K562 (cell line): ENCODE data around the gene MYLK3. TPM values are rescaled to one million over a fixed set of nuclear protein-coding genes. Genes with fewer than 3 reads are reported as not detected.

ENCODE experiments used
- NEUROD1 ChIP-seq: fragments of 150-350 bp; IDR thresholded peaks from 2 replicates; pipeline ENCODE4 v1.6.1; 2014; ENCODE audit warnings: borderline replicate concordance, low read length, low read depth; ENCODE audit not compliant: partially characterized antibody
- NFXL1 ChIP-seq: fragments of 450-650 bp; formaldehyde crosslinking; IDR thresholded peaks from 2 replicates; pipeline ENCODE4 v1.4.0; 2021; ENCODE audit warnings: mild to moderate bottlenecking
- NKRF ChIP-seq: fragments of 450-650 bp; IDR thresholded peaks from 2 replicates; pipeline ENCODE4 v1.6.1; 2016; ENCODE audit warnings: borderline replicate concordance
- PML ChIP-seq: IDR thresholded peaks from 2 replicates; pipeline ENCODE4 v1.6.1; 2012; ENCODE audit warnings: low read length, inconsistent platforms
- PPARD ChIP-seq: fragments of 250-450 bp; sonication (Bioruptor Pico); IDR thresholded peaks from 2 replicates; pipeline ENCODE4 v1.8.0; 2022; ENCODE audit warnings: inconsistent platforms, mild to moderate bottlenecking, moderate library complexity
- RBM25 ChIP-seq: fragments of 200-400 bp; formaldehyde crosslinking; IDR thresholded peaks from 2 replicates; pipeline ENCODE4 v1.6.1; 2018; ENCODE audit warnings: low read length, low read depth, moderate library complexity; ENCODE audit not compliant: severe bottlenecking
- RFX5 ChIP-seq: IDR thresholded peaks from 2 replicates; pipeline ENCODE4 v1.6.1; 2011; ENCODE audit warnings: low read depth, mild to moderate bottlenecking, improper control_type of control experiment, low read length
- TEAD1 ChIP-seq, 2 experiments: fragments of 450-650 bp in 1 of 2; sonication (generic) in 1 of 2; formaldehyde crosslinking; IDR thresholded peaks; 2 replicates each; pipeline versions ENCODE4 v1.4.0 to v1.8.0; 2020 to 2022; ENCODE audit warnings: mild to moderate bottlenecking in 2 of 2, missing genetic modification reagents in 1 of 2
- ZFX ChIP-seq: sonication (generic); formaldehyde crosslinking; IDR thresholded peaks from 2 replicates; pipeline ENCODE4 v1.8.0; 2022; ENCODE audit warnings: mild to moderate bottlenecking, missing genetic modification reagents, moderate library complexity
- ZNF764 ChIP-seq: fragments of 250-450 bp; sonication (Bioruptor Pico); IDR thresholded peaks from 2 replicates; pipeline ENCODE4 v1.4.0; 2020; ENCODE audit warnings: low read depth, mild to moderate bottlenecking, moderate library complexity
- polyA plus RNA-seq, 8 experiments: library from polyadenylated mRNA; depleted of rRNA in 4 of 8; stranded (reverse) in 5 of 8; unstranded in 3 of 8; fragments of >200 nt; fragmentation: Nextera tagmentation in 2 of 8; fragmentation: Illumina TruSeq in 1 of 8; extraction: Ambion mirVana in 2 of 8; extraction: Trizol in 1 of 8; gene quantifications; 2 replicates each; pipeline versions ENCODE4 v1.2.1 to v1.2.3, GENCODE V29; 2011 to 2014; ENCODE audit warnings: inconsistent platforms in 1 of 8, missing spikeins in 1 of 8
- total RNA-seq, 7 experiments: library from RNA; depleted of rRNA in 6 of 7; stranded (reverse); fragments of >200 nt in 6 of 7; fragmentation: Illumina TruSeq in 2 of 7; extraction: Trizol in 2 of 7; gene quantifications; 2 replicates each; pipeline versions ENCODE4 v1.2.1 to v1.2.3, GENCODE V29; 2011 to 2021; ENCODE audit warnings: low replicate concordance in 1 of 7
- TF ChIP-seq, protein P1 (sequence below): IDR thresholded peaks from 2 replicates; pipeline ENCODE4 v1.6.1; 2012; ENCODE audit warnings: low read depth, low read length, improper control_type of control experiment, borderline replicate concordance
- TF ChIP-seq, protein P2 (sequence below): sonication (generic); formaldehyde crosslinking; IDR thresholded peaks from 2 replicates; pipeline ENCODE4 v1.8.0; 2022; ENCODE audit warnings: mild to moderate bottlenecking, missing genetic modification reagents, borderline replicate concordance
- TF ChIP-seq, protein P3 (sequence below), 2 experiments: IDR thresholded peaks in 1 of 2; conservative IDR thresholded peaks in 1 of 2; 2 replicates each; pipeline ENCODE4 v1.6.1; 2016; ENCODE audit warnings: low read depth in 2 of 2, mild to moderate bottlenecking in 1 of 2, missing compliant biosample characterization in 1 of 2, missing genetic modification characterization in 1 of 2, moderate library complexity in 1 of 2
- TF ChIP-seq, protein P4 (sequence below): fragments of 250-450 bp; sonication (Bioruptor Pico); IDR thresholded peaks from 2 replicates; pipeline ENCODE4 v1.8.0; 2021; ENCODE audit warnings: moderate library complexity, mild to moderate bottlenecking, inconsistent platforms
- TF ChIP-seq, protein P5 (sequence below): sonication (generic); IDR thresholded peaks from 2 replicates; pipeline ENCODE4 v1.6.1; 2016

The MYLK3 gene
- total and polyA plus RNA-seq, 9 of the 15 experiments (the other 6 are each of a cell fraction or from before 2014, with no cell fraction given): 0.69 to 10.7 (median 4.7) TPM

- TF ChIP-seq NKRF (peak; percentile 67), PPARD (no peak), PML (0 out of 2 replicates have a peak, but pooled peaks have one; percentile 39), TEAD1 (CRISPR knock-in tag; IDR thresholded peaks at IDR 0.05) (0 out of 4 replicates have a peak, but pooled peaks of 1 of the 2 experiments have one; percentile 45), RFX5 (no peak), RBM25 (peak; percentile 82), ZNF764 (no peak), NEUROD1 (peak; percentile 66), NFXL1 (CRISPR knock-in tag) (no peak), ZFX (peak; percentile 82)
- TF ChIP-seq, protein P1, sequence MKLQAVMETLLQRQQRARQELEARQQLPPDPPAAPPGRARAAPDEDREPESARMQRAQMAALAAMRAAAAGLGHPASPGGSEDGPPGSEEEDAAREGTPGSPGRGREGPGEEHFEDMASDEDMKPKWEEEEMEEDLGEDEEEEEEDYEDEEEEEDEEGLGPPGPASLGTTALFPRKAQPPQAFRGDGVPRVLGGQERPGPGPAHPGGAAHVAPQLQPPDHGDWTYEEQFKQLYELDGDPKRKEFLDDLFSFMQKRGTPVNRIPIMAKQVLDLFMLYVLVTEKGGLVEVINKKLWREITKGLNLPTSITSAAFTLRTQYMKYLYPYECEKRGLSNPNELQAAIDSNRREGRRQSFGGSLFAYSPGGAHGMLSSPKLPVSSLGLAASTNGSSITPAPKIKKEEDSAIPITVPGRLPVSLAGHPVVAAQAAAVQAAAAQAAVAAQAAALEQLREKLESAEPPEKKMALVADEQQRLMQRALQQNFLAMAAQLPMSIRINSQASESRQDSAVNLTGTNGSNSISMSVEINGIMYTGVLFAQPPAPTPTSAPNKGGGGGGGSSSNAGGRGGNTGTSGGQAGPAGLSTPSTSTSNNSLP: no peak
- TF ChIP-seq, protein P2, sequence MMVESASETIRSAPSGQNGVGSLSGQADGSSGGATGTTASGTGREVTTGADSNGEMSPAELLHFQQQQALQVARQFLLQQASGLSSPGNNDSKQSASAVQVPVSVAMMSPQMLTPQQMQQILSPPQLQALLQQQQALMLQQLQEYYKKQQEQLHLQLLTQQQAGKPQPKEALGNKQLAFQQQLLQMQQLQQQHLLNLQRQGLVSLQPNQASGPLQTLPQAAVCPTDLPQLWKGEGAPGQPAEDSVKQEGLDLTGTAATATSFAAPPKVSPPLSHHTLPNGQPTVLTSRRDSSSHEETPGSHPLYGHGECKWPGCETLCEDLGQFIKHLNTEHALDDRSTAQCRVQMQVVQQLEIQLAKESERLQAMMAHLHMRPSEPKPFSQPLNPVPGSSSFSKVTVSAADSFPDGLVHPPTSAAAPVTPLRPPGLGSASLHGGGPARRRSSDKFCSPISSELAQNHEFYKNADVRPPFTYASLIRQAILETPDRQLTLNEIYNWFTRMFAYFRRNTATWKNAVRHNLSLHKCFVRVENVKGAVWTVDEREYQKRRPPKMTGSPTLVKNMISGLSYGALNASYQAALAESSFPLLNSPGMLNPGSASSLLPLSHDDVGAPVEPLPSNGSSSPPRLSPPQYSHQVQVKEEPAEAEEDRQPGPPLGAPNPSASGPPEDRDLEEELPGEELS (CRISPR knock-in tag): no peak
- TF ChIP-seq, protein P3, sequence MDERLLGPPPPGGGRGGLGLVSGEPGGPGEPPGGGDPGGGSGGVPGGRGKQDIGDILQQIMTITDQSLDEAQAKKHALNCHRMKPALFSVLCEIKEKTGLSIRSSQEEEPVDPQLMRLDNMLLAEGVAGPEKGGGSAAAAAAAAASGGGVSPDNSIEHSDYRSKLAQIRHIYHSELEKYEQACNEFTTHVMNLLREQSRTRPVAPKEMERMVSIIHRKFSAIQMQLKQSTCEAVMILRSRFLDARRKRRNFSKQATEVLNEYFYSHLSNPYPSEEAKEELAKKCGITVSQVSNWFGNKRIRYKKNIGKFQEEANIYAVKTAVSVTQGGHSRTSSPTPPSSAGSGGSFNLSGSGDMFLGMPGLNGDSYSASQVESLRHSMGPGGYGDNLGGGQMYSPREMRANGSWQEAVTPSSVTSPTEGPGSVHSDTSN (CRISPR knock-in tag; IDR thresholded peaks at IDR 0.05; ENCODE audit: low read depth): no peak
- TF ChIP-seq, protein P3 (tag; conservative IDR thresholded peaks at IDR 0.05; ENCODE audit: low read depth): peak; percentile 29; the same call in 1 of the 2 replicates
- TF ChIP-seq, protein P4, sequence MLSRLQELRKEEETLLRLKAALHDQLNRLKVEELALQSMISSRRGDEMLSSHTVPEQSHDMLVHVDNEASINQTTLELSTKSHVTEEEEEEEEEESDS (CRISPR knock-in tag): no peak
- TF ChIP-seq, protein P5, sequence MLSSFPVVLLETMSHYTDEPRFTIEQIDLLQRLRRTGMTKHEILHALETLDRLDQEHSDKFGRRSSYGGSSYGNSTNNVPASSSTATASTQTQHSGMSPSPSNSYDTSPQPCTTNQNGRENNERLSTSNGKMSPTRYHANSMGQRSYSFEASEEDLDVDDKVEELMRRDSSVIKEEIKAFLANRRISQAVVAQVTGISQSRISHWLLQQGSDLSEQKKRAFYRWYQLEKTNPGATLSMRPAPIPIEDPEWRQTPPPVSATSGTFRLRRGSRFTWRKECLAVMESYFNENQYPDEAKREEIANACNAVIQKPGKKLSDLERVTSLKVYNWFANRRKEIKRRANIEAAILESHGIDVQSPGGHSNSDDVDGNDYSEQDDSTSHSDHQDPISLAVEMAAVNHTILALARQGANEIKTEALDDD: no peak
Observed at GRCh38 chr16:46689365-46690280, 58.5 kb downstream of the MYLK3 start, which contains the start of gene ORC6 (continued).
